Mesenchymal stem cell (in vitro differentiated cells and primary cell): ENCODE results near the gene SEPTIN1.

Experiments
- DNase-seq: peaks from one replicate; pipeline ENCODE4 v3.0.0-alpha.2; 2013
- H2AFZ ChIP-seq: one replicate; pipeline ENCODE4 v1.6.1; 2013; ENCODE audit warnings: low read depth, mild to moderate bottlenecking, control low read depth, inconsistent platforms, low read length, moderate library complexity
- H2AK5ac ChIP-seq: 2 replicates; pipeline ENCODE4 v1.6.1; 2013; ENCODE audit warnings: low read length, moderate library complexity, mild to moderate bottlenecking, inconsistent platforms; ENCODE audit not compliant: severe bottlenecking
- H2BK120ac ChIP-seq: one replicate; pipeline ENCODE4 v1.6.1; 2013; ENCODE audit warnings: low read depth, mild to moderate bottlenecking, inconsistent platforms, low read length, moderate library complexity
- H2BK12ac ChIP-seq, 2 experiments: one replicate each; pipeline ENCODE4 v1.6.1; 2013; ENCODE audit warnings: inconsistent platforms in 2 of 2, low read length in 2 of 2, mild to moderate bottlenecking in 2 of 2, moderate library complexity in 2 of 2, control low read depth in 1 of 2
- H2BK15ac ChIP-seq: one replicate; pipeline ENCODE4 v1.6.1; 2013; ENCODE audit warnings: mild to moderate bottlenecking, low read depth, inconsistent platforms; ENCODE audit not compliant: poor library complexity, severe bottlenecking
- H2BK5ac ChIP-seq: 2 replicates; pipeline ENCODE4 v1.6.1; 2013; ENCODE audit warnings: low read depth, mild to moderate bottlenecking, low read length, control low read depth, inconsistent platforms; ENCODE audit not compliant: poor library complexity, severe bottlenecking
- H3K14ac ChIP-seq, 2 experiments: one replicate each; pipeline ENCODE4 v1.6.1; 2013; ENCODE audit warnings: inconsistent platforms in 2 of 2, low read length in 2 of 2, control low read depth in 1 of 2, mild to moderate bottlenecking in 1 of 2, moderate library complexity in 1 of 2
- H3K18ac ChIP-seq, 2 experiments: one replicate each; pipeline ENCODE4 v1.6.1; 2013; ENCODE audit warnings: inconsistent platforms in 2 of 2, low read length in 2 of 2, control low read depth in 1 of 2, low read depth in 1 of 2, mild to moderate bottlenecking in 1 of 2
- H3K23ac ChIP-seq, 2 experiments: one replicate each; pipeline ENCODE4 v1.6.1; 2013; ENCODE audit warnings: inconsistent platforms in 2 of 2, low read length in 2 of 2, mild to moderate bottlenecking in 2 of 2, moderate library complexity in 2 of 2, control low read depth in 1 of 2
- H3K27ac ChIP-seq: 2 replicates; pipeline ENCODE4 v1.5.1; 2013; ENCODE audit warnings: mild to moderate bottlenecking, moderate library complexity, low read length, control low read depth, inconsistent platforms; ENCODE audit not compliant: poor library complexity, severe bottlenecking
- H3K27me3 ChIP-seq, 2 experiments: 2 replicates each; pipeline versions ENCODE4 v1.6.1 to v1.7.0; 2013; ENCODE audit warnings: low read length in 2 of 2, mild to moderate bottlenecking in 2 of 2, moderate library complexity in 2 of 2, control low read depth in 1 of 2, inconsistent platforms in 1 of 2; ENCODE audit not compliant: control insufficient read depth in 1 of 2, insufficient read depth in 1 of 2
- H3K36me3 ChIP-seq, 2 experiments: 2 replicates each; pipeline versions ENCODE4 v1.6.1 to v1.7.0; 2013; ENCODE audit warnings: low read length in 2 of 2, control low read depth in 1 of 2, inconsistent platforms in 1 of 2, low read depth in 1 of 2, mild to moderate bottlenecking in 1 of 2; ENCODE audit not compliant: insufficient read depth in 2 of 2, control insufficient read depth in 1 of 2
- H3K4ac ChIP-seq, 2 experiments: one replicate each; pipeline ENCODE4 v1.6.1; 2013; ENCODE audit warnings: inconsistent platforms in 2 of 2, low read length in 2 of 2, mild to moderate bottlenecking in 2 of 2, moderate library complexity in 2 of 2, control low read depth in 1 of 2, low read depth in 1 of 2
- H3K4me1 ChIP-seq: 2 replicates; pipeline ENCODE4 v1.6.1; 2013; ENCODE audit warnings: low read depth, low read length, control low read depth; ENCODE audit not compliant: control insufficient read depth, insufficient read depth
- H3K4me2 ChIP-seq: 2 replicates; pipeline ENCODE4 v1.6.1; 2013; ENCODE audit warnings: low read length, mild to moderate bottlenecking, inconsistent platforms; ENCODE audit not compliant: poor library complexity, severe bottlenecking
- H3K4me3 ChIP-seq, 2 experiments: 2 replicates each; pipeline versions ENCODE4 v1.5.1 to v1.7.0; 2013; ENCODE audit warnings: low read length in 2 of 2, mild to moderate bottlenecking in 2 of 2, control low read depth in 1 of 2, low read depth in 1 of 2; ENCODE audit not compliant: insufficient read depth in 1 of 2
- H3K79me1 ChIP-seq: replicated peaks from 2 replicates; pipeline ENCODE4 v1.6.1; 2013; ENCODE audit warnings: mild to moderate bottlenecking, control low read depth, low read length, inconsistent platforms; ENCODE audit not compliant: poor library complexity, severe bottlenecking
- H3K9ac ChIP-seq: 2 replicates; pipeline ENCODE4 v1.7.0; 2013; ENCODE audit warnings: mild to moderate bottlenecking, low read length, moderate library complexity
- H3K9me3 ChIP-seq: 2 replicates; pipeline ENCODE4 v1.7.0; 2013; ENCODE audit warnings: mild to moderate bottlenecking, low read length; ENCODE audit not compliant: control insufficient read depth
- H4K8ac ChIP-seq: one replicate; pipeline ENCODE4 v1.6.1; 2013; ENCODE audit warnings: inconsistent platforms, mild to moderate bottlenecking, low read length, moderate library complexity
- H4K91ac ChIP-seq: one replicate; pipeline ENCODE4 v1.6.1; 2013; ENCODE audit warnings: mild to moderate bottlenecking, low read length, inconsistent platforms
- WGBS: methylation state at CpG from one replicate; pipeline ENCODE4 v1.1.7; 2013; ENCODE audit warnings: mixed read lengths; 5-methylcytosine and 5-hydroxymethylcytosine counted together

Gene SEPTIN1

DNA sequence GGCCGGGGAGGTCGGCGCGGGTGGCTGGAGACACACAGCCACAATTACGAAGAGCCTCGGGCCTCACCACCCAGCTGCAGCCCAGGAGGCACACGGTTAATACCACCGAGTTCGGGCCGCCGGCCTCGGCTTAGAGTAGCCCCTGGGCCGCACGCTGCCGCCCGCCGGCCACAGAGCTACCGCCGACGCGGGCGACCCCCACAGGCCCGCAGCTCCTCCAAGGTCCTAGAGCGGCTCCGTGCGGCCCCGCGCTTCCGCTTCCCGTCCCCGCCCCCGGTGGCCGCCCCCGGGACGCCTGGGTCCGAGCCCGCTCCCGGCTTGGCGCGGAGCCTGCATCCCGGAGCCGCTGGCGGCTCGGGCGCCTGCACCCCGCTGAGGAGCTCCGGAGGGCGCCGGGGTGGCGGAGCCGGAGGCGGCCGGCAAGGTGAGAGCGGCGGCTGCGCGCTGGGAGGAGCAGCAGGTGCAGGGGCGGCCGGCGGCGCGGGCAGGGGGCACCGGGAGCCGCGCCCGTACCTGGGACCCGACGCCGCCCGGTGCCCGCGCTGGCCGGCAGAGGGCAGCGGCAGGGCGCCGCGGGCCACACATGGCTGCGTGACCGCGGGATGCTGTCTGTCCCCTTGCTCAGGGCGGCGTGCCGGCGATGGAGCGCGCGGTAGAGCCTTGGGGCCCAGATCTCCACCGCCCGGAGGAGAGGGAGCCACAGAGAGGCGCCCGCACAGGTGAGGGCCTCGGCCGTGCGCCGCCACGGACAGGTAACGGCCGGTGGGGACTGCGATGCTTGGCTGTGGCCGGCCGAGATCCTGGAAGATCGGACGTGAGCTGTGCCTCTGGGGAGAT is 13.0 kb upstream of the SEPTIN1 start, which contains the start of gene ZNF48:
Gene ZNF48, plus strand, starts transcription at position 266 of the 837 bp plus-strand sequence. Its CDS starts 375 bp downstream, at position 641.
- Histone ChIP-seq H3K27ac (peak within 1 kb of the TSS; percentile 77), H2AK5ac (peak within 1 kb of the TSS; percentile 24), H3K27me3 (no peaks in the 10 kb centered on the region), H2AFZ (peak within 1 kb of the TSS; percentile 93), H2BK120ac (peak within 1 kb of the TSS; percentile 50), H3K79me1 (peaks cover 15% of the 10 kb centered on the region), H3K4ac (peak within 1 kb of the TSS; percentile 66 to 78), H3K9me3 (no peaks in the 10 kb centered on the region), H4K91ac (peak within 1 kb of the TSS; percentile 53), H3K4me1 (peaks cover 18% of the 10 kb centered on the region), H2BK5ac (no peak within 1 kb of the TSS), H3K23ac (peak within 1 kb of the TSS in 1 of 2 experiments; percentile 95), H3K14ac (peak within 1 kb of the TSS in 1 of 2 experiments; percentile 92), H3K36me3 (peaks cover 13 to 22% of the 10 kb centered on the region in 2 experiments), H3K4me3 (peak within 1 kb of the TSS; percentile 93 to 95), H3K9ac (peak within 1 kb of the TSS; percentile 96), H3K4me2 (peak within 1 kb of the TSS; percentile 97), H4K8ac (peak within 1 kb of the TSS; percentile 83), H2BK15ac (peak within 1 kb of the TSS; percentile 58), H2BK12ac (peak within 1 kb of the TSS in 1 of 2 experiments; percentile 73), H3K18ac (peak within 1 kb of the TSS; percentile 72 to 95)
- peak; percentile 90 for DNase-seq
- under 1% methylated on average over 82 of the region's 103 CpGs for WGBS

- Histone ChIP-seq H2AFZ (peak overlapping the region; percentile 64), H3K9me3 (no peaks in the 10 kb centered on the region), H3K79me1 (peaks cover 15% of the 10 kb centered on the region), H2BK15ac (no peak overlapping the region), H4K91ac (peak overlapping the region; percentile 30), H3K4me3 (peak overlapping the region; percentile 93 to 95), H2BK120ac (peak overlapping the region; percentile 50), H3K4me1 (peaks cover 13% of the 10 kb centered on the region), H4K8ac (peak overlapping the region; percentile 83), H3K9ac (peak overlapping the region; percentile 96), H3K4ac (peak overlapping the region; percentile 66 to 78), H3K14ac (peak overlapping the region in 1 of 2 experiments; percentile 72), H3K27me3 (no peaks in the 10 kb centered on the region), H2BK5ac (no peak overlapping the region), H3K18ac (peak overlapping the region; percentile 72 to 95), H2AK5ac (peak overlapping the region; percentile 24), H3K23ac (peak overlapping the region in 1 of 2 experiments; percentile 63), H3K4me2 (peak overlapping the region; percentile 74), H2BK12ac (no peak overlapping the region), H3K36me3 (peaks cover 13 to 22% of the 10 kb centered on the region in 2 experiments), H3K27ac (peak overlapping the region; percentile 77)
- peak; percentile 80 for DNase-seq
- WGBS, result 2% methylated on average over 21 of the region's 31 CpGs
These were observed 12.3 kb upstream of the SEPTIN1 start for GRCh38 chr16:30394592-30395154.

DNA sequence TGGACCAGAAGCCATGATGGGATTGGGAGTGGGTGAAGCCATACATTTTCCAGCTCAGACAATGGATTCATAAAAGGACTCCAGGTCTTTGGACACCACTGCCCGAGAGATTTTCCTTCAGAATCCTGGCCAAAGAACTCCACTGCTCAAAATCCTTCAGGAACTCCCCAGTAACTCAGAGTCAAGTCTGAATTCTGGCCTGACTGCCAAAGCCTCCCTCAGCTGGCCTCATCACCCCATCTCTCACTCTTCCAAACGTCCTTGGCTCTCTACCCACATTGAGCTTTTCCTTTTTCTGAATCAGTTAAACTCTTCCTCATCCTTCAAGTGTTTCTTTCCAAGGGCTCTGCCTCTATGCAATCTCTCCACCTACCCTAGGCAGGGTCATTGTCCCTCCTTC is 1.2 kb upstream of the SEPTIN1 start:
- no peak overlapping the region for H2BK15ac ChIP-seq
- no peak for DNase-seq
- H2BK120ac ChIP-seq, result no peak overlapping the region
- no peak overlapping the region for H4K91ac ChIP-seq
- no peak overlapping the region for H2AK5ac ChIP-seq
- peaks cover 7% of the 10 kb centered on the region in 2 experiments for H3K36me3 ChIP-seq
- H3K4me2 ChIP-seq, result no peak overlapping the region
- no peak overlapping the region for H2BK12ac ChIP-seq
- peaks cover 5% of the 10 kb centered on the region for H3K79me1 ChIP-seq
- H4K8ac ChIP-seq, result no peak overlapping the region
- H2AFZ ChIP-seq, result no peak overlapping the region
- no peaks in the 10 kb centered on the region for H3K9me3 ChIP-seq
- H3K14ac ChIP-seq, result no peak overlapping the region
- H3K27me3 ChIP-seq, result no peaks in the 10 kb centered on the region
- no peak overlapping the region for H3K4ac ChIP-seq
- H3K4me3 ChIP-seq, result no peak overlapping the region
- peaks cover 12% of the 10 kb centered on the region for H3K4me1 ChIP-seq
- H3K27ac ChIP-seq, result no peak overlapping the region
- H3K9ac ChIP-seq, result no peak overlapping the region
- no peak overlapping the region for H3K18ac ChIP-seq
- no peak overlapping the region for H2BK5ac ChIP-seq
- H3K23ac ChIP-seq, result no peak overlapping the region
- WGBS, result 90% methylated on average over 2 of the region's 2 CpGs
